ENCODE results near the gene ITPRIPL1.

Gene ITPRIPL1

DNA sequence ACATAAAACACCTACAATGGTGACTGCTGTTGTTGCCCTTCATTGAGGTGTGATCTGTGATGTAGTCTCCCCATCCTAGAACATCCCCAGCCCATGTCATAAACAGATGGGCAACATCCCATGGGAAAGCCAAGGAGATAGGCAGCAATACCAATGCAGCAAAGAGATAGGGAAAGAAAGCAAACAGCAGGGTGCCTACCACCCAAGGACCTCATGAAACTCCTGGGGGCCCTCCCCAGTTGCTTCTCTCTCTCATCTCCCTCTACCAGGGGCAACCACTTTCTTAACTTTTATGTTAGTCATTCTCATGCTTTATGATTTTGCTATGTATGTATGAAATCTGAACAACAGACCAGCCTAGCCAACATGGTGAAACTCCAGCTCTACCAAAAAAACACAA is 8.1 kb upstream of the ITPRIPL1 start:
- TF ChIP-seq SUZ12 (IDR thresholded peaks at IDR 0.05; ENCODE audit: extremely low read depth, insufficient read depth, insufficient read length), result no peak
- no peak for TF ChIP-seq YY1 (IDR thresholded peaks at IDR 0.05; ENCODE audit: insufficient read depth, insufficient read length)
- no peak for TF ChIP-seq ZNF274 (IDR thresholded peaks at IDR 0.05; ENCODE audit: low read depth, low read length)
- peaks cover 30% of the 10 kb centered on the region for H3K27me3 ChIP-seq (ENCODE audit: insufficient read depth, insufficient read length)
- no peak overlapping the region for H3K9ac ChIP-seq (ENCODE audit: insufficient read length, low read depth)
- H3K36me3 ChIP-seq (ENCODE audit: insufficient read depth, insufficient read length, low read length), result no peaks in the 10 kb centered on the region
- H3K9me3 ChIP-seq (ENCODE audit: insufficient read depth, low read length), result no peaks in the 10 kb centered on the region; the same call in 1 of the 2 replicates
- no peak overlapping the region for H3K4me3 ChIP-seq (ENCODE audit: insufficient read length, low read depth)
- no peak for DNase-seq (ENCODE audit: low read depth, low spot score)
- H3K4me1 ChIP-seq (ENCODE audit: insufficient read depth, insufficient read length), result peaks cover 7% of the 10 kb centered on the region

DNA sequence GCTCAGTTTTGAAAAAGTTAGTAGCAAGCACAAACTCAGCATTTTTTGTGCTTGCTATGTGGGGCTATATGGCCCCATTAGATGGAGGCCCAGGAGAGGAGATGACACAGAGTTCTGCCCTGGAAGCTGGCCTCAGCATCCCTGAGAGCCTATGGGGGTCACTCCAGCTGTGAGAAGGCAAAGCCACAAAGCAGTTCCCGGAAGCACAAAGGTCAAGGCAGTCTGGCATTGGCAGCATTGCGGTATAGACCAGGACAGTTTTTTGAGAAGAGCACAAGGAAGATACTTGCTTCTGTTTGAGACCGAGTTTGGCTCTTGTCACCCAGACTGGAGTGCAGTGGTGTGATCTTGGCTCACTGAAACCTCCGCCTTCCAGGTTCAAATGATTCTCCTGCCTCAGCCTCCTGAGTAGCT is 7.5 kb upstream of the ITPRIPL1 start:
- Histone ChIP-seq H3K4me1 (ENCODE audit: insufficient read depth, insufficient read length) (peaks cover 7% of the 10 kb centered on the region), H3K4me3 (ENCODE audit: insufficient read length, low read depth) (no peak overlapping the region), H3K9ac (ENCODE audit: insufficient read length, low read depth) (no peak overlapping the region), H3K36me3 (ENCODE audit: insufficient read depth, insufficient read length, low read length) (no peaks in the 10 kb centered on the region), H3K9me3 (ENCODE audit: insufficient read depth, low read length) (no peaks in the 10 kb centered on the region; the same call in 1 of the 2 replicates), H3K27me3 (ENCODE audit: insufficient read depth, insufficient read length) (peaks cover 36% of the 10 kb centered on the region)
- TF ChIP-seq YY1 (IDR thresholded peaks at IDR 0.05; ENCODE audit: insufficient read depth, insufficient read length), result no peak
- TF ChIP-seq ZNF274 (IDR thresholded peaks at IDR 0.05; ENCODE audit: low read depth, low read length), result no peak
- TF ChIP-seq SUZ12 (IDR thresholded peaks at IDR 0.05; ENCODE audit: extremely low read depth, insufficient read depth, insufficient read length), result no peak
- DNase-seq (ENCODE audit: low read depth, low spot score), result no peak

DNA sequence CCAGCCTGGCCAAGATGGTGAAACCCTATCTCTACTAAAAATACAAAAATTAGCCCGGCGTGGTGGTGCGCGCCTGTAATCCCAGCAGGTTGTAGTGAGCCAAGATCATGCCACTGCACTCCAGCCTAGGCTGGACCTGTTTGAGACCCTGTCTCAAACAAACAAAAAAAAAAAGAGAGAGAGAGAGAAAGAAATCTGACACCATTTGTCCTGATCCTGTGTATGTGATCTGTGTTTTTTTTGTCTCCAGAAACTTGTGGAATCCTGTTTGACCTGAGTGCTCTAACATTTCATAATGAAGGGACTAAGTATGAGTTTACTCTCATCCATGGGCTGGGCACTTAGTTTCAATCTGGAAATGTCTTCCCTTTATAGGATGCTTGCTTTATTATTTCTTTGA is 6.4 kb upstream of the ITPRIPL1 start:
- peaks cover 47% of the 10 kb centered on the region for H3K27me3 ChIP-seq (ENCODE audit: insufficient read depth, insufficient read length)
- H3K9me3 ChIP-seq (ENCODE audit: insufficient read depth, low read length), result no peaks in the 10 kb centered on the region; the same call in 1 of the 2 replicates
- H3K4me1 ChIP-seq (ENCODE audit: insufficient read depth, insufficient read length), result peaks cover 7% of the 10 kb centered on the region
- DNase-seq (ENCODE audit: low read depth, low spot score), result no peak
- no peak for TF ChIP-seq SUZ12 (IDR thresholded peaks at IDR 0.05; ENCODE audit: extremely low read depth, insufficient read depth, insufficient read length)
- no peak for TF ChIP-seq YY1 (IDR thresholded peaks at IDR 0.05; ENCODE audit: insufficient read depth, insufficient read length)
- TF ChIP-seq ZNF274 (IDR thresholded peaks at IDR 0.05; ENCODE audit: low read depth, low read length), result no peak
- no peaks in the 10 kb centered on the region for H3K36me3 ChIP-seq (ENCODE audit: insufficient read depth, insufficient read length, low read length)
- H3K4me3 ChIP-seq (ENCODE audit: insufficient read length, low read depth), result no peak overlapping the region
- H3K9ac ChIP-seq (ENCODE audit: insufficient read length, low read depth), result no peak overlapping the region

DNA sequence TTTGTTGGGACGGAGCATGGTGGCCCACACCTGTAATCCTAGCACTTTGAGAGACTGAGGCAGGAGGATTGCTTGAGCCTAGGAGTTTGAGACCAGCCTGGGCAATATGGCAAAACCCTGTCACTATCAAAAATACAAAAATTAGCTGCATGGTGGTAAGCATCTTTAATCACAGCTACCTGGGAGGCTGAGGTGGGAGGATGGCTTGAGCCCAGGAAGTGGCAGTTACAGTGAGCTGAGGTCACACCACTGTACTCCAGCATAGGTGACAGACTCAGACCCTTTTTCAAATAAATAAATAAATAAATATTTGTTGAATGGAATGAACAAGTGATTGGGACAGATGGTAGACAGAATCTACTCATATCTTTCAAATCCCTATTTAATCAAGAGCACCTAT is 5.7 kb upstream of the ITPRIPL1 start:
- Histone ChIP-seq H3K4me1 (ENCODE audit: insufficient read depth, insufficient read length) (peaks cover 7% of the 10 kb centered on the region), H3K9me3 (ENCODE audit: insufficient read depth, low read length) (no peaks in the 10 kb centered on the region; the same call in 1 of the 2 replicates), H3K9ac (ENCODE audit: insufficient read length, low read depth) (no peak overlapping the region), H3K36me3 (ENCODE audit: insufficient read depth, insufficient read length, low read length) (no peaks in the 10 kb centered on the region), H3K4me3 (ENCODE audit: insufficient read length, low read depth) (no peak overlapping the region), H3K27me3 (ENCODE audit: insufficient read depth, insufficient read length) (peaks cover 54% of the 10 kb centered on the region)
- TF ChIP-seq YY1 (IDR thresholded peaks at IDR 0.05; ENCODE audit: insufficient read depth, insufficient read length), result no peak
- DNase-seq (ENCODE audit: low read depth, low spot score), result no peak

DNA sequence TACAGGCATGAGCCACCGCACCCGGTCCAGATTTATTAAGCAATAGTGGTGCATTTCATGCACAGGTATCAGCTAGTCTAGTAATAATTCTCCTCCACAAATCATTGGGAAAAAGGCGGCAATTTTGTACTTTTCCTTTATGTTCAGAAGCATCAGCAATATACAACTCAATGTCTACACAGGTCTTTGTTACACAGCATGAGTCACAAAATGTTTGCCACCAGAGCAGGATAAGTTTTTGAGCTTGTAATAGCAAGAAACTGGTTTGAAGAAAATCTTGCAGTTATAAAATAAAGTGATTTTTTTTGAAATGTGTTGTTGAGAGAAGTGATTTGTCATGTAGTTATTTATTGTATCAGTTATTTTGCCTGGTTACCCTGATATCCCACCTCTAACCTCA is 4.8 kb upstream of the ITPRIPL1 start:
- Histone ChIP-seq H3K9me3 (ENCODE audit: insufficient read depth, low read length) (no peaks in the 10 kb centered on the region), H3K9ac (ENCODE audit: insufficient read length, low read depth) (no peak overlapping the region), H3K4me3 (ENCODE audit: insufficient read length, low read depth) (no peak overlapping the region)

DNA sequence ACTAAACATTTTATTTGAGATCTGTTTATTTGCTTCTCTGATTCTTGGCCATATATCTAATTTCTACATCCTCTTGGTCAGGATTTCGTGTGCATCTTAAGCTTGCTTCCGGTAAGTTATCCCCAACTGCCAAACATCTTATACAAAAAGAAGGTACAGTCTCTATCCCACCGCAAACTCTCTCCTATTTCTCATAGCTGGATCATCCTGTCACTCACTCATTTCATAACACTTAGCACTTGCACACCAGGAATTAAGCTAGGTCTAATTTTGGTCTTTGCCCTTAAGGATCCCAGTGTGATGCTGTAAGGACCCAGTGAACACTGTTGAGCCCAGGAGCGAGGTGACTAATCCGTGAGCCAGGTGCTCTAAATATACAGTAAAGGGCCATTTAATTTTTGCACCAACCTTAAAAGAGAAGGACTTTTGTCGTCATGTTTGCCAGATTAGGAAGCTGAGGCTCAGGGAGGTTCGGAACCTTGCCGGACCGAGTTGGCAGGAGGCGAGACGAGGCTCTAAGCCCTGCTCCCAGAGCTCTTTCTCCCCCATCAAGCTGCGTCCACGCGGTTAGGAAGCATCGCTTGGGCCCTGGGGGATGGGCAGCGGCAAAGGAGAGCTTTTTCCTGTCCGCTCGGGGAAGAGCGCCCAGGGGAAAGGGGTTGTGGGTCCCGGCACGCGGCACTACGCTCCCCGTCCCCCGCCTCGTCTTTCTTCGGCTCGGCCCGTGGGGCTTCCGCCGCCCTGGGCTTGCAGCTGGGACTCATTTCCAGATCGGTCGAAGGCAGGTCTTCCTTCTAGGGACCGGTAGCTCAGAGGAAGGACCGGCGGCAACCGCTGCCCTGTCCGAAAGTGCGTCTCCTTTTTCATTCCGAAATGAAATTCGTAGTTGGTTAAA is 4.1 kb upstream of the ITPRIPL1 start:
- peaks cover 5% of the 10 kb centered on the region for H3K4me1 ChIP-seq (ENCODE audit: insufficient read depth, insufficient read length)
- H3K36me3 ChIP-seq (ENCODE audit: insufficient read depth, insufficient read length, low read length), result no peaks in the 10 kb centered on the region
- no peak for DNase-seq (ENCODE audit: low read depth, low spot score)
- no peaks in the 10 kb centered on the region for H3K9me3 ChIP-seq (ENCODE audit: insufficient read depth, low read length)
- TF ChIP-seq SUZ12 (IDR thresholded peaks at IDR 0.05; ENCODE audit: extremely low read depth, insufficient read depth, insufficient read length), result no peak
- TF ChIP-seq ZNF274 (IDR thresholded peaks at IDR 0.05; ENCODE audit: low read depth, low read length), result no peak
- TF ChIP-seq YY1 (IDR thresholded peaks at IDR 0.05; ENCODE audit: insufficient read depth, insufficient read length), result no peak
- H3K4me3 ChIP-seq (ENCODE audit: insufficient read length, low read depth), result peak overlapping the region; percentile 62
- peak overlapping the region; percentile 84 for H3K9ac ChIP-seq (ENCODE audit: insufficient read length, low read depth)
- H3K27me3 ChIP-seq (ENCODE audit: insufficient read depth, insufficient read length), result peaks cover 67% of the 10 kb centered on the region

More for the DNA sequence above, 4.8 kb upstream of the ITPRIPL1 start:
- H3K36me3 ChIP-seq (ENCODE audit: insufficient read depth, insufficient read length, low read length), result no peaks in the 10 kb centered on the region
- H3K27me3 ChIP-seq (ENCODE audit: insufficient read depth, insufficient read length), result peaks cover 61% of the 10 kb centered on the region
- no peak for DNase-seq (ENCODE audit: low read depth, low spot score)
- H3K4me1 ChIP-seq (ENCODE audit: insufficient read depth, insufficient read length), result peaks cover 5% of the 10 kb centered on the region
- TF ChIP-seq SUZ12 (IDR thresholded peaks at IDR 0.05; ENCODE audit: extremely low read depth, insufficient read depth, insufficient read length) (no peak), YY1 (IDR thresholded peaks at IDR 0.05; ENCODE audit: insufficient read depth, insufficient read length) (no peak), ZNF274 (IDR thresholded peaks at IDR 0.05; ENCODE audit: low read depth, low read length) (no peak)

DNA sequence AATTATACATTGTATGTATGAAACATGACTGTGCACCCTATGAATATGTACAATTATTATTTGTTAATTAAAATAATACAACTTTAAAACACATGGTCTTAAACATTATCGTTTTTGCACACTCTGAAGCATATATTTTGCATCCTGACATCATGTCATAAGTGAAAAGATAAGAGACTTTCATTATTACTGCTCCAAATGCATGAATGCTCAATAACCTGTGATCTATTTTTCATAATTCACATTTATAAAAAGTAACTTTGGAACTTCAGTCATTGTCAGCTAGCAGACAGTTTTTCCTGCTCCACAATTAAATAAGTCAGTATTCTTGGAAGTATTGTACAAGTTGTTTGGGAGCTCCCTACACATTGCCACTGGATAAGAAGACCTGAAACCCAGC is 1.3 kb upstream of the ITPRIPL1 start:
- Histone ChIP-seq H3K36me3 (ENCODE audit: insufficient read depth, insufficient read length, low read length) (peaks cover 20% of the 10 kb centered on the region), H3K27me3 (ENCODE audit: insufficient read depth, insufficient read length) (peaks cover 74% of the 10 kb centered on the region), H3K4me1 (ENCODE audit: insufficient read depth, insufficient read length) (peaks cover 2% of the 10 kb centered on the region), H3K9me3 (ENCODE audit: insufficient read depth, low read length) (no peaks in the 10 kb centered on the region), H3K9ac (ENCODE audit: insufficient read length, low read depth) (no peak overlapping the region), H3K4me3 (ENCODE audit: insufficient read length, low read depth) (no peak overlapping the region)
- TF ChIP-seq ZNF274 (IDR thresholded peaks at IDR 0.05; ENCODE audit: low read depth, low read length) (no peak), YY1 (IDR thresholded peaks at IDR 0.05; ENCODE audit: insufficient read depth, insufficient read length) (no peak), SUZ12 (IDR thresholded peaks at IDR 0.05; ENCODE audit: extremely low read depth, insufficient read depth, insufficient read length) (no peak)
- DNase-seq (ENCODE audit: low read depth, low spot score), result no peak

All from NT2/D1 (cell line).